Nephron (organoid): Measurements from ENCODE around the gene SUCLG1.
"Not testable (repeated sequence)": the region's sequence is repeated elsewhere in the genome, so short reads cannot be mapped to it uniquely, and the experiment has no call there.

Experiments
- H3K27ac Mint-ChIP-seq, 3 experiments: 2 replicates each; pipeline ENCODE4 v1.8.0; 2020; ENCODE audit warnings: mixed read lengths in 3 of 3, mild to moderate bottlenecking in 2 of 3, moderate library complexity in 1 of 3
- H3K27me3 Mint-ChIP-seq: 2 replicates; pipeline ENCODE4 v1.8.0; 2021; ENCODE audit warnings: low read depth, mild to moderate bottlenecking, moderate library complexity, mixed read lengths
- H3K36me3 Mint-ChIP-seq: 2 replicates; pipeline ENCODE4 v1.8.0; 2020; ENCODE audit warnings: low read depth, mixed read lengths
- H3K4me1 Mint-ChIP-seq: 2 replicates; pipeline ENCODE4 v1.8.0; 2020; ENCODE audit warnings: mixed read lengths
- H3K4me3 Mint-ChIP-seq, 3 experiments: 2 replicates each; pipeline ENCODE4 v1.8.0; 2020; ENCODE audit warnings: mild to moderate bottlenecking in 3 of 3, mixed read lengths in 3 of 3, moderate library complexity in 2 of 3
- H3K9me3 Mint-ChIP-seq: 2 replicates; pipeline ENCODE4 v1.8.0; 2020; ENCODE audit warnings: mixed read lengths
- CTCF ChIP-seq, 3 experiments: fragments of 200-600 bp; sonication (generic); IDR thresholded peaks; one replicate each; pipeline ENCODE4 v1.5.0; 2021; ENCODE audit warnings: antibody characterized with exemption in 3 of 3; ENCODE audit not compliant: unreplicated experiment in 3 of 3

The SUCLG1 gene

DNA sequence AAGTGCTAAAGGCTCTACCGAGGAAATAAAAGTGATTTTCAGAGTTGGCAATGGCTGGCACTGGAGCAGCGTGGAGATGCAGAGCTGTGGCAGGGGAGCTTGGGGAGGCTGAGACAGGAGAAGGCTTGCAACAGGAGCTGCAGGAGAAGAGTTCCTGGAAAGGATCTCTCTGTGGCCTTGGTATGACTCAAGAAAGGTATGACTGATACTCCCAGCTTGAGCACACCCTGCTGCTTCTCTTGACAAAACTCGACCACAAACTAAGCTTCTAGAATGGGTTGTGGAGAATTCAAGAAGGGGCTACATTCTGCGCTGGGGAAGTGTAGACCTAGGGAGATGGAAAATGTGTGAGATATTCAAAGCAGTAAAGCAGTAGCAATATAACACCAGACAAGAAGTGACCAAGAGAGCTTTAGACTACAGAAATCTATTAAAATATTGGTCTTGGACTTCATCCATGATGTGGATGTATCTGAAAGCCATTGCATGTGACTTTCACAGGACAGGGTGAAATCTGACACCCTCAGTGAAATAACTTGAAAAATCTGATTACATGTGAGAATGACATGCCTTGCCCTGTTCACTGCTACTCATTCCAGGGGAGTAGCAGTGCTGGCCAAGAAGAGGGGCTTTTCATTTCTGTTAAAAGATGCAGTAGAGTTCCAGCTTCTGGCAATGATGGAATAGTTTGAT, 41.5 kb downstream of the SUCLG1 start:
- no peaks in the 10 kb centered on the region for H3K9me3 Mint-ChIP-seq
- H3K27me3 Mint-ChIP-seq = peaks cover 3% of the 10 kb centered on the region
- H3K36me3 Mint-ChIP-seq = peaks cover 9% of the 10 kb centered on the region
- H3K4me3 Mint-ChIP-seq = no peak overlapping the region
- no peak overlapping the region for H3K27ac Mint-ChIP-seq
- no peak for TF ChIP-seq CTCF (IDR thresholded peaks at IDR 0.05; ENCODE audit: unreplicated experiment in 3 of 3)
- H3K4me1 Mint-ChIP-seq = no peaks in the 10 kb centered on the region

GRCh38 chr2:84409531-84409930, 49.5 kb downstream of the SUCLG1 start:
- Mint-ChIP-seq H3K36me3 (no peaks in the 10 kb centered on the region), H3K27ac (no peak overlapping the region), H3K4me3 (no peak overlapping the region), H3K4me1 (peaks cover 9% of the 10 kb centered on the region), H3K27me3 (no peaks in the 10 kb centered on the region), H3K9me3 (no peaks in the 10 kb centered on the region)
- no peak for TF ChIP-seq CTCF (IDR thresholded peaks at IDR 0.05; ENCODE audit: unreplicated experiment in 3 of 3)

DNA sequence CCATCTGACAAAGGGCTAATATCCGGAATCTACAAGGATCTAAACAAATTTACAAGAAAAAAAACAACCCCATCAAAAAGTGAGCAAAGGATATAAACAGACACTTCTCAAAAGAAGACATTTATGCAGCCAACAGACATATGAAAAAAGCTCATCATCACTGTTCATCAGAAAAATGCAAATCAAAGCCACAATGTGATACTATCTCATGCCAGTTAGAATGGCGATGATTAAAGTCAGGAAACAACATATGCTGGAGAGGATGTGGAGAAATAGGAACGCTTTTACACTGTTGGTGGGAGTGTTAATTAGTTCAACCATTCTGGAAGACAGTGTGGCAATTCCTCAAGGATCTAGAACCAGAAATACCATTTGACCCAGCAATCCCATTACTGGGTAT, 57.0 kb downstream of the SUCLG1 start:
- H3K4me3 Mint-ChIP-seq, H3K27me3 Mint-ChIP-seq, H3K9me3 Mint-ChIP-seq, H3K27ac Mint-ChIP-seq, H3K36me3 Mint-ChIP-seq, H3K4me1 Mint-ChIP-seq: not testable (repeated sequence)

DNA sequence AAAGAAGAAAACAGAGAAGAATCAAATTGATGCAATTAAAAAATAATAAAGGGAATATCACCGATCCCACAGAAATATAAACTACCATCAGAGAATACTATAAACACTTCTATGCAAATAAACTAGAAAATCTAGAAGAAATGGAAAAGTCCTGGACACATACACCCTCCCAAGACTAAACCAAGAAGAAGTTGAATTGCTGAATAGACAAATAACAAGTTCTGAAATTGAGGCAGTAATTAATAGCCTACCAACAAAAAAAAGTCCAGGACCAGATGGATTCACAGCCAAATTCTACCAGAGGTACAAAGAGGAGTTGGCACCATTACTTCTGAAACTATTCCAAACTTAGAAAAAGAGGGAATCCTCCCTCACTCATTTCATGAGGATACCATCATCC, 59.2 kb downstream of the SUCLG1 start:
- not testable (repeated sequence) for H3K36me3 Mint-ChIP-seq, H3K27ac Mint-ChIP-seq, H3K27me3 Mint-ChIP-seq, H3K9me3 Mint-ChIP-seq, H3K4me1 Mint-ChIP-seq, H3K4me3 Mint-ChIP-seq

- H3K4me1 Mint-ChIP-seq = no peaks in the 10 kb centered on the region
- H3K27ac Mint-ChIP-seq = no peak overlapping the region
- TF ChIP-seq CTCF (IDR thresholded peaks at IDR 0.05; ENCODE audit: unreplicated experiment in 3 of 3) = no peak
- no peak overlapping the region for H3K4me3 Mint-ChIP-seq
- no peaks in the 10 kb centered on the region for H3K27me3 Mint-ChIP-seq
- H3K36me3 Mint-ChIP-seq = no peaks in the 10 kb centered on the region
- peaks cover 8% of the 10 kb centered on the region for H3K9me3 Mint-ChIP-seq
These were observed 63.3 kb downstream of the SUCLG1 start for GRCh38 chr2:84395820-84396219.

DNA sequence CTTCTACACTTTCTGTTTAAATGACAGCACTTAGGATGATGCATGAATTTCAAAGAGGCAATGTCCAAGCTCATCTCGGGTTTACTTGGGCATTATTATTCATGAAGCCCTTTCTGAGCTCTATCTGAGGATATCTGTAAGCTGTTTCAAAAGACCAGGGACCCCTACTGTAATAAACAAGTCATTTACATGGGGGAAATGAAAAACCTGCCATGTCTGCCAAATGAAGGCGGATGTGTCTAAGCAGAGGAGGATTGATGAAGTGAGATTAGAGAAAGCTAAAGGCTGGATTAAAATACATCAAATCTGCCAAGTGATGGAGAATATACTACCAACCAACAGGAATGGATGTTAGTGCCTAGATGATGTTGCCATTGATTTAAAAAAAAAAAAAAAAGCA, 64.5 kb downstream of the SUCLG1 start:
- H3K4me3 Mint-ChIP-seq = no peak overlapping the region
- H3K4me1 Mint-ChIP-seq = no peaks in the 10 kb centered on the region
- H3K27ac Mint-ChIP-seq = no peak overlapping the region
- TF ChIP-seq CTCF (IDR thresholded peaks at IDR 0.05; ENCODE audit: unreplicated experiment in 3 of 3) = no peak
- H3K36me3 Mint-ChIP-seq = no peaks in the 10 kb centered on the region
- no peaks in the 10 kb centered on the region for H3K27me3 Mint-ChIP-seq
- H3K9me3 Mint-ChIP-seq = peaks cover 4% of the 10 kb centered on the region

GRCh38 chr2:84393829-84394228, 65.3 kb downstream of the SUCLG1 start:
- Mint-ChIP-seq H3K4me3 (no peak overlapping the region), H3K4me1 (no peaks in the 10 kb centered on the region), H3K36me3 (no peaks in the 10 kb centered on the region), H3K27me3 (no peaks in the 10 kb centered on the region), H3K9me3 (peaks cover 4% of the 10 kb centered on the region), H3K27ac (no peak overlapping the region)
- no peak for TF ChIP-seq CTCF (IDR thresholded peaks at IDR 0.05; ENCODE audit: unreplicated experiment in 3 of 3)
